ENCODE measurements around the gene UNC119B. TPM values are rescaled to one million over a fixed set of nuclear protein-coding genes. Genes with fewer than 3 reads are reported as not detected.

The UNC119B gene
- total and polyA plus RNA-seq, 3 donors from 2014 or later: 42.2 to 45.2 (median 43.3) TPM

- Histone ChIP-seq H3K4me1 (peaks cover 17% of the 10 kb centered on the region), H3K9me3 (no peaks in the 10 kb centered on the region), H3K4me3 (no peak overlapping the region), H3K36me3 (ENCODE audit: low read depth, missing control alignments) (no peaks in the 10 kb centered on the region), H3K27ac (no peak overlapping the region), H3K27me3 (no peaks in the 10 kb centered on the region)
- intact Hi-C loops (cut with DNase I; ENCODE audit: low total_unique reads): no loop called here
- TF ChIP-seq, protein P1, sequence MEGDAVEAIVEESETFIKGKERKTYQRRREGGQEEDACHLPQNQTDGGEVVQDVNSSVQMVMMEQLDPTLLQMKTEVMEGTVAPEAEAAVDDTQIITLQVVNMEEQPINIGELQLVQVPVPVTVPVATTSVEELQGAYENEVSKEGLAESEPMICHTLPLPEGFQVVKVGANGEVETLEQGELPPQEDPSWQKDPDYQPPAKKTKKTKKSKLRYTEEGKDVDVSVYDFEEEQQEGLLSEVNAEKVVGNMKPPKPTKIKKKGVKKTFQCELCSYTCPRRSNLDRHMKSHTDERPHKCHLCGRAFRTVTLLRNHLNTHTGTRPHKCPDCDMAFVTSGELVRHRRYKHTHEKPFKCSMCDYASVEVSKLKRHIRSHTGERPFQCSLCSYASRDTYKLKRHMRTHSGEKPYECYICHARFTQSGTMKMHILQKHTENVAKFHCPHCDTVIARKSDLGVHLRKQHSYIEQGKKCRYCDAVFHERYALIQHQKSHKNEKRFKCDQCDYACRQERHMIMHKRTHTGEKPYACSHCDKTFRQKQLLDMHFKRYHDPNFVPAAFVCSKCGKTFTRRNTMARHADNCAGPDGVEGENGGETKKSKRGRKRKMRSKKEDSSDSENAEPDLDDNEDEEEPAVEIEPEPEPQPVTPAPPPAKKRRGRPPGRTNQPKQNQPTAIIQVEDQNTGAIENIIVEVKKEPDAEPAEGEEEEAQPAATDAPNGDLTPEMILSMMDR (IDR thresholded peaks at IDR 0.05): no peak
- TF ChIP-seq POLR2A (IDR thresholded peaks at IDR 0.05): no peak
- 71 to 75% methylated on average over 6 of the region's 6 CpGs for WGBS, 2 donors
- DNase-seq: no peak
These were observed 2.4 kb downstream of the UNC119B start for GRCh38 chr12:120712610-120713009.

- peaks cover 17% of the 10 kb centered on the region for H3K4me1 ChIP-seq
- H3K27ac ChIP-seq: no peak overlapping the region
- TF ChIP-seq, protein P1 (IDR thresholded peaks at IDR 0.05): peak; percentile 81 to 84 (median 82)
- no peak for TF ChIP-seq POLR2A (IDR thresholded peaks at IDR 0.05)
- no peaks in the 10 kb centered on the region for H3K9me3 ChIP-seq
- intact Hi-C loops (cut with DNase I; ENCODE audit: low total_unique reads): no loop called here
- no peaks in the 10 kb centered on the region for H3K27me3 ChIP-seq
- WGBS, 2 donors: 28 to 38% methylated on average over 4 of the region's 4 CpGs
- H3K36me3 ChIP-seq (ENCODE audit: low read depth, missing control alignments): no peaks in the 10 kb centered on the region
- peak; percentile 88 for DNase-seq
- H3K4me3 ChIP-seq: no peak overlapping the region
These were observed 3.7 kb downstream of the UNC119B start for GRCh38 chr12:120713861-120714482.

GRCh38 chr12:120718055-120718454 lies 7.8 kb downstream of the UNC119B start:
- Histone ChIP-seq H3K4me3 (no peak overlapping the region), H3K36me3 (ENCODE audit: low read depth, missing control alignments) (no peaks in the 10 kb centered on the region), H3K4me1 (no peaks in the 10 kb centered on the region), H3K27ac (no peak overlapping the region), H3K27me3 (no peaks in the 10 kb centered on the region), H3K9me3 (no peaks in the 10 kb centered on the region)
- intact Hi-C loops (cut with DNase I; ENCODE audit: low total_unique reads): no loop called here
- TF ChIP-seq, protein P1 (IDR thresholded peaks at IDR 0.05): no peak
- no peak for TF ChIP-seq POLR2A (IDR thresholded peaks at IDR 0.05)
- no peak for DNase-seq
- 95 to 96% methylated on average over 9 of the region's 9 CpGs for WGBS, 2 donors

DNA sequence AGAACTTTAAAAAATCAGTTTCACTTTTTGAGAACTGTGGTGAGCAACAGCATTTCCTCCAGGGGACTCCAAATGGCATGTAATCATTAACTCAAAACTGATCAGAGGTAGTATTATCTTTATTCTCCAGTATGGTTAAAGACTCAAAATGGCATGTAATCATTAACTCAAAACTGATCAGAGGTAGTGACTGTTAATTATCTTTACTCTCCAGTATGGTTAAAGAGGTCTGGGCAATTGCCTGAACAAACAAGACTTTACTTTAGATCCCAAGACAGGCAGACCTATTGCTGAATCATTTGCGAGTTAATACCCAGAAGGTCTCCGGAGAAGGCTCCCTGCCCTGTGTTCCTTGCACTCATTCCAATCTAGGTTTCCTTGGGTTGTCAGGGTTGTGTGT lies 8.8 kb downstream of the UNC119B start:
- no peak overlapping the region for H3K27ac ChIP-seq
- no peak for TF ChIP-seq POLR2A (IDR thresholded peaks at IDR 0.05)
- TF ChIP-seq, protein P1 (IDR thresholded peaks at IDR 0.05): no peak
- no peak overlapping the region for H3K4me3 ChIP-seq
- no peaks in the 10 kb centered on the region for H3K27me3 ChIP-seq
- H3K9me3 ChIP-seq: no peaks in the 10 kb centered on the region
- no peaks in the 10 kb centered on the region for H3K36me3 ChIP-seq (ENCODE audit: low read depth, missing control alignments)
- 84 to 92% methylated on average over 2 of the region's 2 CpGs for WGBS, 2 donors
- DNase-seq: no peak
- H3K4me1 ChIP-seq: no peaks in the 10 kb centered on the region
- intact Hi-C loops (cut with DNase I; ENCODE audit: low total_unique reads): no loop called here

Measured in testis (tissue), 3 donors.